Astrocyte of the cerebellum (primary cell): Measurements from ENCODE around the gene TRABD2B.
A peak's percentile ranks its signal among the peaks of the same experiment; 100 is the strongest.

Experiments used
- DNase-seq: peaks from one replicate; pipeline ENCODE4 v3.0.0-alpha.2; 2011; ENCODE audit warnings: low read depth
- H3K4me3 ChIP-seq: 2 replicates; pipeline ENCODE4 v1.5.1; 2011; ENCODE audit warnings: mild to moderate bottlenecking, low read depth, low read length, moderate library complexity
- in situ Hi-C: cut with HindIII; loops from 2 replicates; pipeline ENCODE4 v1.10.0; 2017; ENCODE audit warnings: low sequenced_read_pairs
- TF ChIP-seq, protein P1 (sequence below): IDR thresholded peaks from 2 replicates; pipeline ENCODE4 v1.5.1; 2012; ENCODE audit warnings: low read length, low read depth, moderate library complexity, mild to moderate bottlenecking; ENCODE audit errors: missing control alignments

TRABD2B gene

DNA sequence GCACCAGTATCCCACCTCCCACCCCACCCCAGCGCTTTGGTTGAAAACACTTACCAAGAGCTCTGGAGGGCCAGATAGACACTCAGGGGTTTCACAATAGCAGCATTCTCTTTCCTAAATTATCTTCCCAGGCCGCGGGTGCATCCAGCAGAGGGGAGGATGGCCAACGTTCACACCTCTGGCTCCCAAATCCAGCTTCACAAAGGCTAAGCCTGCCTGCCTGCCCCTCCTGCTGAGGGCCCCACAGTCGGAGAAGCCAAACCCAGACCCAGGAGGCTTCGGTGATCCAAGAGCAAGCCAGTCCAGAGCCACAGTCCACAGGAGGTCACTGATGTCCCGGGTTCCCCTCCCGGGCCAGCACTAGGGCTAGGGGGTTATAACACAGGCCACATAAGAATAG is 231.9 kb downstream of the TRABD2B start:
- DNase-seq, result no peak
- in situ Hi-C loops, result no loop called here
- TF ChIP-seq, protein P1, sequence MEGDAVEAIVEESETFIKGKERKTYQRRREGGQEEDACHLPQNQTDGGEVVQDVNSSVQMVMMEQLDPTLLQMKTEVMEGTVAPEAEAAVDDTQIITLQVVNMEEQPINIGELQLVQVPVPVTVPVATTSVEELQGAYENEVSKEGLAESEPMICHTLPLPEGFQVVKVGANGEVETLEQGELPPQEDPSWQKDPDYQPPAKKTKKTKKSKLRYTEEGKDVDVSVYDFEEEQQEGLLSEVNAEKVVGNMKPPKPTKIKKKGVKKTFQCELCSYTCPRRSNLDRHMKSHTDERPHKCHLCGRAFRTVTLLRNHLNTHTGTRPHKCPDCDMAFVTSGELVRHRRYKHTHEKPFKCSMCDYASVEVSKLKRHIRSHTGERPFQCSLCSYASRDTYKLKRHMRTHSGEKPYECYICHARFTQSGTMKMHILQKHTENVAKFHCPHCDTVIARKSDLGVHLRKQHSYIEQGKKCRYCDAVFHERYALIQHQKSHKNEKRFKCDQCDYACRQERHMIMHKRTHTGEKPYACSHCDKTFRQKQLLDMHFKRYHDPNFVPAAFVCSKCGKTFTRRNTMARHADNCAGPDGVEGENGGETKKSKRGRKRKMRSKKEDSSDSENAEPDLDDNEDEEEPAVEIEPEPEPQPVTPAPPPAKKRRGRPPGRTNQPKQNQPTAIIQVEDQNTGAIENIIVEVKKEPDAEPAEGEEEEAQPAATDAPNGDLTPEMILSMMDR, result no peak
- H3K4me3 ChIP-seq, result no peak overlapping the region

DNA sequence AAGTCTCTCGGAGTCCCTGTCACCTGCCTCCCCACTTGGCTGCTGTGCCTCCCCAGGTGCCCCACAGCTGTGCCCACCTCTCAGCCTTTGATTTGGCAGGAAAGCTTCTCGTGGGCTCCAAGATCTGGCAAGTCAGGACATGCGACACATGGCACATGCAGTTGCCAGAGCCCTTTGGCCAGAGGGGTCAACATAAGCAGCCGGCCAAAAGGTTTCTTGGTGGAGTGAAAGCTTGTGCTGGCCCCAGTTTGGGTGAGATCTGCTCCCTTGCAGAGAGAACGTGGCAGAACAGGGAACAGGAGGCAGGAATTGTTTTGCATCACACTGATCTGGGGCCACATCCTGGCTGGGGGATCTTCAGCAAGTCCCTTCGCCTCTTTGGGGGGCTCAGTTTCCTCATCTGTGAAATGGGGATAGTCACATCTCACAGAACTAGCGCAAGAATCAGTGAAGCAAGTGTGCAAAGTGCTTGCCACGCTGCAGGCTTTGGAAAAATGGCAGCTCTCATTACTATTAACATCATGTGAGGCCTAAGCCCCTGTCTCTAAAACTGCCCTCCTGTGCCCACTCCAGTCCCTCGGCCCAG is 232.6 kb downstream of the TRABD2B start:
- no peak overlapping the region for H3K4me3 ChIP-seq
- TF ChIP-seq, protein P1, result no peak
- DNase-seq, result no peak
- in situ Hi-C loops, result no loop called here

DNA sequence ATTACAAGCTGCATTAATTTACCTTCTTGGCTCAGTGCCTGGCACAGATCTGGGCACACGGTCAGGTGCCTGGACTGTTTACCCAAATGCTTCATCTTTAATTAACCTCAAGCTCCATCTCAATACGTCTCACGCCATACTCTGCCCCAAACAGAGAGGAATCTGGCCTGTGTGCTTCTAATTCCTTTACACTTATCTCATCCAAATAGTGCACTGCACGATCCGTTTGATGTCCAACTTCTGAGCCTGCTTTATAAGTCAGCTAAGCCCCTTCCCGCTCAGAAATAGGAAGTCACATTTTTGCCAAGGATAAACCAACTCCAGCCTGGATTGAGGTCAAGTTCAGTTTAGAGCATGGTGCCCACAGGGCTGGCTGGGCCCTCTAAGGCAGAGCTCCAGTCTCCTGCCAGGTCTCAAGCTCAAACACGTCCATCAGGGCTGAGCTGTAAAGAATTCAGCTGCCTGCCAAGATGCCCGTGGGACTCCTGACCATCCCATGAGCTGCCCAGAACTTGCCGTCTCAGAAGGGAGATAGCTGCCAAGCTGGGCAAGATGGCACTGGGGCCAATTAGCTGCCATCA is 233.5 kb downstream of the TRABD2B start:
- TF ChIP-seq, protein P1, result no peak
- in situ Hi-C loops, result no loop called here
- no peak for DNase-seq
- H3K4me3 ChIP-seq, result no peak overlapping the region

DNA sequence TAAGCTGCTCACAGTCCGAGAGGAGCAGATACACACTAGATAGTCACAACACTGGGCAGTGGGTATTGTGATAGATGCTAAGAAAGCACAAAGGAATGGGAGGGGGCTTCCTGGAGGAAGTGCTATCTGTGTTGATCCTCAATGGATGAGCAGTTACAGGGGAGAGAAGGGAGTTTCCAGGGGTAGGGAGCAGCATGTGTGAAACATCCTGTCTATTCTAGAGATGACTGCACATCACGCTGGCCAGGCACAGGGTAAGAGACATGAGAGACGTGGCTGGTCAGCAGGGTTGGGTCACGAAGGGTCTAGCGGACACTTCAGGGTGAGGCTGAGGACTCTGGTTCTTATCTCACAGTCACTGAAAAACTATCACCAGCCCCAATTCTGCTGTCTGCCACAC is 235.2 kb downstream of the TRABD2B start:
- in situ Hi-C loops, result no loop called here
- TF ChIP-seq, protein P1, result no peak
- no peak overlapping the region for H3K4me3 ChIP-seq
- DNase-seq, result no peak

DNA sequence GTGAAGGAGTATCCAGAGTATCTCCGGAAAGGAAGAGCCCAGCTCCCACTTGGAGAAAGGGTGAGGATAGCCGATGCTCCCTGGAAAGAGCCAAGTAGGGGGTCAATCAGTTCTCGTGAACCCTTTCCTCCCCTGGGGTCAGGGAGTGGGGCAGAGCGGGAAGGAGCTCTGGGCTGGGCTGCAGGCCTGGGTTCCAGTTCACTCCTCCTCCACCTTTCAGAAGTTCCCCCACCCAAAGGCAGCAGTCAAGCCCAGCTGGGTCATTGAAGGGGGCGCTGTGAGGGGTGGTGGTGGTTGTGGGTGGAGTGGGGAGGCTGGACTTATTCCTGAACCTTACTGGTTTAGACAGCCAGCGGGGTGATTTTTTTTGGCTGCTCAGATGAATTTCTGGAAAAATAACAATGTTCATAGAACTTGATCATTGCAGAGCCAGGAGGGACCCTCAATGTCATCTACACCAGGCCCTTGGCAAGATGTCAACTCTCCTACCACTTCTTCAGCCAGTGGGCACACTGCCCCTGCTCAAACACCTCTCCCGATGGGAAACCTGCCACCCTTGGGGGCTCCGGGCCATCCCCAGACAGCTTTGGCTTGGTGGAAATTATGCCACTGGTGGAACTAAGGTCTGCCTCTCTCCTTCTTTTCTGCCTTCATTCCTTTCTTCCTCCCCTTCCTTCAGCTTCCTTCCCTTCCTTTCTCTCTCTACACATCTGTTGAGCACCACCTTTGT is 235.8 kb downstream of the TRABD2B start:
- TF ChIP-seq, protein P1, result no peak
- no peak for DNase-seq
- in situ Hi-C loops, result no loop called here
- H3K4me3 ChIP-seq, result no peak overlapping the region

DNA sequence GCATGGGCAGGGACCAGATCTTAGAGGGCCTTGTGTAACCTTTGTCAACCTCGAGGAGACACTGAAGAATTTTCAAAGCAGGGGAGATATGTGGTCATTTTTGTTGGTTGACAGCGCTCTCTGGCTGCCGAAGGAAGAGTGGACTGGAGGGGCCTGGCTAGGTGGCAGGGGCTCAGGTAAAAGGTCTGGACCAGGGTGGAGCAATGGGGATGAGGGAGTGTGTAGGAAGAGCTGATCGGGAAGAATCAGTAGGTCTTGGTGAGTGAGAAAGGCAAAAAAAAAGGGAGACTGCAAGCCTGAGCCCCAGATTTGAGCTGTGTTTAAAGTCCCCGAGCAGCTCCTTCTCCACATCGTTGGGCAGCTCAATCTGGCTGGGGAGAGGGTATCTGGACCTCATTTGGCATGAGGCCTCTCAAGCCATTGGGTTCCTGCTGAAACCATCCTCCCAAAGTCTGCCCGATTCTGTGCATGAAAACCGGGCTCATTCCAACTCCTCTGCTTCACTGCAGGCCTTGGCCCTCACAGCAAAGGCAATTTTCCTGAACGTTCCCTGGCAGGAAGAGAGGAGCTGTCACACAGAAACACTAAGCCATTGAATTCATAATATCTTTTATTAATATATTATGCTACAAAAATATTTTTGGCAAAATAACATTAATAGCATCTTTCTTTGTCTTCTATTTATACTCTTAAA is 237.1 kb downstream of the TRABD2B start:
- TF ChIP-seq, protein P1, result peak; percentile 2
- DNase-seq, result no peak
- H3K4me3 ChIP-seq, result no peak overlapping the region
- in situ Hi-C loops, result no loop called here
